Left ventricle myocardium inferior (tissue), 1 donor: ENCODE data around the gene TBC1D22B. TPM values are rescaled to one million over a fixed set of nuclear protein-coding genes. Genes with fewer than 3 reads are reported as not detected.
"Not testable (repeated sequence)": the region's sequence is repeated elsewhere in the genome, so short reads cannot be mapped to it uniquely, and the experiment has no call there.

Experiments used
- DNase-seq: peaks from one replicate; pipeline ENCODE4 v3.0.0-alpha.2; 2020
- H3K27ac ChIP-seq: fragments of 200-600 bp; replicated peaks from 2 replicates; pipeline ENCODE4 v1.8.0; 2021
- H3K27me3 ChIP-seq: fragments of 200-600 bp; 2 replicates; pipeline ENCODE4 v1.8.0; 2021; ENCODE audit warnings: low read depth
- H3K36me3 ChIP-seq: fragments of 200-600 bp; 2 replicates; pipeline ENCODE4 v1.8.0; 2021
- H3K4me1 ChIP-seq: fragments of 200-600 bp; 2 replicates; pipeline ENCODE4 v1.8.0; 2021
- H3K4me3 ChIP-seq: fragments of 200-600 bp; 2 replicates; pipeline ENCODE4 v1.8.0; 2021; ENCODE audit warnings: mild to moderate bottlenecking, moderate library complexity
- H3K9me3 ChIP-seq: fragments of 200-600 bp; replicated peaks from 2 replicates; pipeline ENCODE4 v1.8.0; 2021
- CTCF ChIP-seq: fragments of 200-600 bp; IDR thresholded peaks from 2 replicates; pipeline ENCODE4 v1.8.0; 2021; ENCODE audit warnings: antibody characterized with exemption, mild to moderate bottlenecking, borderline replicate concordance
- intact Hi-C: fragments of 100-400 bp; cut with micrococcal nuclease; formaldehyde crosslinking; loops from one replicate; pipeline ENCODE4 v1.11.0; 2022
- total RNA-seq: library from RNA; stranded (reverse); fragmentation: NEBNext Ultra II Directional; extraction: Animal tissue kit (Norgen Biotek cat#: 25700); gene quantifications from one replicate; pipeline ENCODE4 v1.2.1, GENCODE V29; 2021
- donor health status: DM: no; HTN: yes; CAD: no; lungs with severe emphysema.

TBC1D22B gene
- total RNA-seq, 1 donor from 2014 or later = 6.1 TPM

GRCh38 chr6:37324131-37325033 is 66.8 kb downstream of the TBC1D22B start:
- Histone ChIP-seq H3K9me3 (no peaks in the 10 kb centered on the region), H3K4me3 (no peak overlapping the region), H3K36me3 (peaks cover 32% of the 10 kb centered on the region), H3K27me3 (no peaks in the 10 kb centered on the region), H3K4me1 (peaks cover 37% of the 10 kb centered on the region), H3K27ac (no peak overlapping the region)
- intact Hi-C loops = no loop called here
- TF ChIP-seq CTCF = no peak
- no peak for DNase-seq

- H3K36me3 ChIP-seq = peaks cover 41% of the 10 kb centered on the region
- not testable (repeated sequence) for H3K4me3 ChIP-seq
These were observed 72.8 kb downstream of the TBC1D22B start for GRCh38 chr6:37330345-37330744.

GRCh38 chr6:37331047-37331446 is 73.5 kb downstream of the TBC1D22B start:
- no peak overlapping the region for H3K27ac ChIP-seq

More at GRCh38 chr6:37330345-37330744, 72.8 kb downstream of the TBC1D22B start:
- intact Hi-C loops, H3K27me3 ChIP-seq, H3K9me3 ChIP-seq, DNase-seq, H3K27ac ChIP-seq, H3K4me1 ChIP-seq: not testable (repeated sequence)

GRCh38 chr6:37332894-37333293 is 75.3 kb downstream of the TBC1D22B start:
- TF ChIP-seq CTCF = no peak
- Histone ChIP-seq H3K4me3 (no peak overlapping the region), H3K9me3 (no peaks in the 10 kb centered on the region), H3K36me3 (peaks cover 41% of the 10 kb centered on the region), H3K27ac (no peak overlapping the region), H3K27me3 (no peaks in the 10 kb centered on the region), H3K4me1 (no peaks in the 10 kb centered on the region)
- DNase-seq = no peak
- intact Hi-C loops = no loop called here

More at GRCh38 chr6:37331047-37331446, 73.5 kb downstream of the TBC1D22B start:
- Histone ChIP-seq H3K36me3 (peaks cover 41% of the 10 kb centered on the region), H3K4me1 (no peaks in the 10 kb centered on the region), H3K9me3 (no peaks in the 10 kb centered on the region), H3K4me3 (no peak overlapping the region), H3K27me3 (no peaks in the 10 kb centered on the region)
- intact Hi-C loops = no loop called here
- TF ChIP-seq CTCF = no peak
- no peak for DNase-seq

GRCh38 chr6:37334047-37334446 is 76.5 kb downstream of the TBC1D22B start:
- TF ChIP-seq CTCF = no peak
- intact Hi-C loops = no loop called here
- DNase-seq = no peak

GRCh38 chr6:37338317-37338716 is 80.7 kb downstream of the TBC1D22B start:
- H3K4me1 ChIP-seq, H3K27me3 ChIP-seq, H3K36me3 ChIP-seq, intact Hi-C loops, H3K4me3 ChIP-seq, H3K27ac ChIP-seq, H3K9me3 ChIP-seq, DNase-seq: not testable (repeated sequence)

More at GRCh38 chr6:37334047-37334446, 76.5 kb downstream of the TBC1D22B start:
- no peak overlapping the region for H3K4me3 ChIP-seq
- no peak overlapping the region for H3K27ac ChIP-seq
- H3K27me3 ChIP-seq = no peaks in the 10 kb centered on the region
- no peaks in the 10 kb centered on the region for H3K4me1 ChIP-seq
- no peaks in the 10 kb centered on the region for H3K9me3 ChIP-seq
- H3K36me3 ChIP-seq = peaks cover 37% of the 10 kb centered on the region
